ENCODE results near the gene PCCA.
"Not testable (repeated sequence)": the region's sequence is repeated elsewhere in the genome, so short reads cannot be mapped to it uniquely, and the experiment has no call there.

PCCA gene

DNA sequence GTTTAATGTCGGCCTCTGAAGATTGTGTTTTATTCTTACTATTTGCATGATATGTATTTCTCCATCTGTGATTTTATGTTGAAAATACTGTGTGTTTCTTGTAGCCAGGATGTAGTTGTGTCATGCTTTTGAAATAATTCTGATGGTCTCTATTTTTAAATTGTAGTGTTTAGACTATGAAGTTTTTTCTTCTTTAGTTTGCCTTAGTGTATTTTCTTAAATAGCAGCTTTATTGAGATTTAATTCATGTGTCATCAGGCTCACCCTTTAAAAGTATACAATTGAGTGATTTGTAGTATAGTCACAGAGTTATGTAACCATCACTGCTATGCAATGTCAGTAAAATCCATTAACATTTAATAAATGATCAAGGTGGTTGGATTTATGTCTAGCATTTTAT, 74.5 kb downstream of the PCCA start:
- TF ChIP-seq, protein P1, sequence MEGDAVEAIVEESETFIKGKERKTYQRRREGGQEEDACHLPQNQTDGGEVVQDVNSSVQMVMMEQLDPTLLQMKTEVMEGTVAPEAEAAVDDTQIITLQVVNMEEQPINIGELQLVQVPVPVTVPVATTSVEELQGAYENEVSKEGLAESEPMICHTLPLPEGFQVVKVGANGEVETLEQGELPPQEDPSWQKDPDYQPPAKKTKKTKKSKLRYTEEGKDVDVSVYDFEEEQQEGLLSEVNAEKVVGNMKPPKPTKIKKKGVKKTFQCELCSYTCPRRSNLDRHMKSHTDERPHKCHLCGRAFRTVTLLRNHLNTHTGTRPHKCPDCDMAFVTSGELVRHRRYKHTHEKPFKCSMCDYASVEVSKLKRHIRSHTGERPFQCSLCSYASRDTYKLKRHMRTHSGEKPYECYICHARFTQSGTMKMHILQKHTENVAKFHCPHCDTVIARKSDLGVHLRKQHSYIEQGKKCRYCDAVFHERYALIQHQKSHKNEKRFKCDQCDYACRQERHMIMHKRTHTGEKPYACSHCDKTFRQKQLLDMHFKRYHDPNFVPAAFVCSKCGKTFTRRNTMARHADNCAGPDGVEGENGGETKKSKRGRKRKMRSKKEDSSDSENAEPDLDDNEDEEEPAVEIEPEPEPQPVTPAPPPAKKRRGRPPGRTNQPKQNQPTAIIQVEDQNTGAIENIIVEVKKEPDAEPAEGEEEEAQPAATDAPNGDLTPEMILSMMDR (IDR thresholded peaks at IDR 0.05; ENCODE audit: low read length, missing control alignments) = no peak
- H3K4me3 ChIP-seq (replicated peaks; ENCODE audit: low read depth, low read length) = no peak overlapping the region
- no peak for DNase-seq (ENCODE audit: low read depth)

DNA sequence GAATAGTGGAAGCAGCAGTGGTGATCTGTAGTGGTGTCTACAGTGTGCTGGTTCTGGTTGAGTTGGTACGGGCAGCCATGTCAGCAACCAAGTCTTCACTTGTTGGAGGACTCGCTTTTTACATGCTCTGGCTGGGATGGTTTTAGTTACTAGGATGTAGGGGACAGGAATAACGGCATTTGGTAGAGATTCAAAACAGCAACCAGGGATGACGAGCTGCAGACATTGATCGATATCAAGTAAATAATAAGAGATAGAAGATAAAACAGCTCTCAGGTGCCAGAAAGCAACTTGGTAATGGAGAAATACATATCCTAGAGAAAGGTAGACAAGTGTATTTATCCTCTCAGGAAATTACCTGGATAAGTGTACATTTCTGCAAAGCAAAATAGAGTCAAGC, 84.3 kb downstream of the PCCA start:
- TF ChIP-seq, protein P1 (IDR thresholded peaks at IDR 0.05; ENCODE audit: low read length, missing control alignments) = no peak
- no peak overlapping the region for H3K4me3 ChIP-seq (replicated peaks; ENCODE audit: low read depth, low read length)
- DNase-seq (ENCODE audit: low read depth) = no peak

DNA sequence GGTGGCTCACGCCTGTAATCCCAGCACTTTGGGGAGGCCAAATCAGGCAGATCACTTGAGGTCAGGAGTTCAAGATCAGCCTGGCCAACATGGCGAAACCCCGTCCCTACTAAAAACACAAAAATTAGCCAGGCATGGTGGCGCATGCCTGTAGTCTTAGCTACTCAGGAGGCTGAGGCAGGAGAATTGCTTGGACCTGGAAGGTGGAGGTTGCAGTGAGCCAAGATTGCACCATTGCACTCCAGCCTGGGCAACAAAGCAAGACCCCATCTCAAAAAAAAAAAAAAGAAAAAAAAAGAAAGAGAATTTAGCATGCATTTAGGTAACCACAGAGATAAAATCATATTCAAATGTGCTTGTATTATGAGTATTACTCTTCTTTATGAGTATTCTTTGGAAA, 85.6 kb downstream of the PCCA start:
- not testable (repeated sequence) for DNase-seq (ENCODE audit: low read depth); H3K4me3 ChIP-seq (replicated peaks; ENCODE audit: low read depth, low read length)

DNA sequence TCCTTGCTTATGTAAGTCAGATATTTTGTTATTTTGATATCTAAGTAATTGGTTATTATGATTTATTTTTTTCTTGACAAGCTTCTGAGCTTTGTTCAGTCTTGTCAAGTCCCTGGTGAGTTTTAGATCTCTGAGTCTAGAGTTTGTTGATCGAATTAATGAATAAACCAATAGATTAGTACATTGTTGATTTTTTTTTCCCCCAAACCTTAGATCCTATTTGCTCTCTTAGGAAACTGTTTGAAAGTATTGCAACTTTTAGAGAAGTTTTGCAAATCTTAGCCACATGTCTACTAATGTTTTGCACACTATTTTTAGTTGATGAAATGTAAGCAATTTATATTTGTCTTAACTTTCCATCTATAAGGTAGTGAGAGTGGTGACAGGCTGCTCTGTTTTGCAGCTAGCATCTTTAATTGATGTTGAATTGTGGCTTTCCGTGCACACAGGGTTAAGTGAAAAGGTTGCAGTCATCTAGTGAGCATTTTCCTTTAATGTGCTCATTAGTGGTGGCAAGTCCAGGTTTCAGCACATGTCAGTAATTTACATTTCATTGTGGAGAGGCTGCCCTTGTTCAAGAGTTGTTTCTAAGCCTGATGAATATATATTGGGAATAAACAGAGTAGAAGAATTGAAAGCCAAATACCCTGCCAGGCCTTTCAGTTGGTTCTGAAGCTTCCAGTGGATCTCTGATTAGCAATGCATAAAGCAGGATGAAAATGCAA, 86.3 kb downstream of the PCCA start:
- H3K4me3 ChIP-seq (replicated peaks; ENCODE audit: low read depth, low read length) = no peak overlapping the region
- DNase-seq (ENCODE audit: low read depth) = no peak
- TF ChIP-seq, protein P1 (IDR thresholded peaks at IDR 0.05; ENCODE audit: low read length, missing control alignments) = no peak

DNA sequence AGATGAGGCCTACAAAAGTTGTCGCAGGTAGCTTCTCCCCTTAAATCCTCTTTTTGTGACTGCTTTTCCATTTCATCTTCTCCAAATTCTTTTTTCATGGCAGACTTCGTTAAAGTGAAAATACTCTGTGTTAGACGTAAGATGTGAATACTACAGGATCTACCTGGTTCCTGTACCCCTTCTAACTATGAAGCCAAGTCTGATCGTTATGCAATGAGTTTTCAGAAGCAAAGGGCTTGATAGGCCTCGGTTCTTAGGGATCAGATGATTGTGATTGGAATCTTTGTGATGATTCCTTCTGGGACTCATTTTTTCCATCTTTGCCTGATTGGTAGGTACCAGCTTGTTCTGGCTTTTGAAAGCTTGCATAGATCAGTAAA, 86.9 kb downstream of the PCCA start:
- H3K4me3 ChIP-seq (replicated peaks; ENCODE audit: low read depth, low read length) = no peak overlapping the region
- TF ChIP-seq, protein P1 (IDR thresholded peaks at IDR 0.05; ENCODE audit: low read length, missing control alignments) = no peak
- no peak for DNase-seq (ENCODE audit: low read depth)

DNA sequence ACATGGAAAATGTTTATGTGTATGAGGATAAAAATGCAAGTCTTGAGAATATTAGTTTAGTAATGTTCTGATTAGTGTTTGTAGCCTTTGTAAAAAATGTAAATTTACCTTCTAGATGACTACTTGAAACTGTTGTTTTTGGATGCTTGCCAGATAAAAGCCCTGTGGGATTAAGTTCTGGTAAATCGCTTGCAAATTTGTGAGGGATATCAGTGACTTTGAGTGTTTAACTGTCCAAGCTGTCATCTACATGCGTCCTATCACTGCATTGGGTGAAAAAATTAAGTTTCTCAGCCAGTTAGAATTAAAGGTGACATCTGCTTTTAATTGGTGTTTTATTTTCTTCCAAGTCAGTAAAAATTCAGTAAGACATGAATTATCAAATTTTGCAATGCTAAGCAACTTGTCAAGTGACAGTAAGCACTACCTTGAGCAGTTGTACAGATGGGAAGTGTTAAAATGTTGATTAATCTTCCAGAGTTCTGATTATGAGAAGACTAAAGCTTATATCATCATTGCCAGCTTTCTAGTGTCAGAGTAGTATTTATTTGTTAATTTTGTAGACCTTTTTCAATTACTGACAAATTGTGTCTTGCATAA, 88.0 kb downstream of the PCCA start:
- no peak overlapping the region for H3K4me3 ChIP-seq (replicated peaks; ENCODE audit: low read depth, low read length)
- TF ChIP-seq, protein P1 (IDR thresholded peaks at IDR 0.05; ENCODE audit: low read length, missing control alignments) = no peak
- DNase-seq (ENCODE audit: low read depth) = peak; percentile 64

DNA sequence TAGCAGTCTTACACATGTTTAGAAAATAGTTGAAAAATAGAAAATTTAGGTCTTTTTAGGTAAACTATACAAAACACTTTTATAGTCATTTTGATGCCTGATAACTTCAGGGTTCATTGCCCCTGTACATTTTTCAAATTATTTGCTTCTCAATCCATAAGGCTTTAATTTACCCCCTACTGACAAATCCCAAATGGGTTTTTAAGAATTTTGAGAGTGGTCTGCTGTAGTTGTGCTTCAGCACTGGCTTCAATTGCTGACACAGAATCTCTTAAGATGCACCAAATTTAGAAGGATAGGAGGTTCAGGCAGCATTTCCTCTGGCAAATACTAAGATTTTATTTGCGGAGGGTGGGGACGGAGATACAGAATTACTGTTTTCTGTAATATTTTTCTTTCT, 89.4 kb downstream of the PCCA start:
- no peak for DNase-seq (ENCODE audit: low read depth)
- TF ChIP-seq, protein P1 (IDR thresholded peaks at IDR 0.05; ENCODE audit: low read length, missing control alignments) = no peak
- H3K4me3 ChIP-seq (replicated peaks; ENCODE audit: low read depth, low read length) = no peak overlapping the region

Measured in fibroblast of pulmonary artery (primary cell).